IPS-NIHi11 (cell line): ENCODE measurements around the gene MSANTD3.
A peak's percentile ranks its signal among the peaks of the same experiment; 100 is the strongest.

Experiments
- DNase-seq: peaks from one replicate; pipeline ENCODE4 v3.0.0; 2012; ENCODE audit warnings: mixed read lengths, low spot score

The MSANTD3 gene

GRCh38 chr9:100465761-100466160 is 38.8 kb downstream of the MSANTD3 start:
- no peak for DNase-seq

- no peak for DNase-seq
Observed at GRCh38 chr9:100466171-100466828, 39.4 kb downstream of the MSANTD3 start.

DNA sequence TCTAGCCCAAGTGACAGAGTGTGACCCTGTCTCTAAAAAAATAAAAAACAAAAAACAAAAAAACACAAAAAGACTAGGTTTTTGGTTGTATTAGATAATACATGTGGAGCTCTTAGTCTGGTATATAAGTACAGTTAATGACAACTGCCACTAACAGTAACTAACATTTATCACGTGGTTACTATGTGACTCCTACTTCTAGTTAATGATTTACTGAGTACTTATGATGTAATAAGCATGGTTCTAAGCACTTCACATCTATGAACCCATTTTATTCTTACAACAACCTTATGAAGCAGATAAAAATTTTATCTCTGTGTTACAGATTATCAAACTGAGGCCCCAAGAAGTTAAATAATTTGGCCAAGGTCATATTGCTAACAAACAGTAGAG is 39.9 kb downstream of the MSANTD3 start:
- DNase-seq: no peak

DNA sequence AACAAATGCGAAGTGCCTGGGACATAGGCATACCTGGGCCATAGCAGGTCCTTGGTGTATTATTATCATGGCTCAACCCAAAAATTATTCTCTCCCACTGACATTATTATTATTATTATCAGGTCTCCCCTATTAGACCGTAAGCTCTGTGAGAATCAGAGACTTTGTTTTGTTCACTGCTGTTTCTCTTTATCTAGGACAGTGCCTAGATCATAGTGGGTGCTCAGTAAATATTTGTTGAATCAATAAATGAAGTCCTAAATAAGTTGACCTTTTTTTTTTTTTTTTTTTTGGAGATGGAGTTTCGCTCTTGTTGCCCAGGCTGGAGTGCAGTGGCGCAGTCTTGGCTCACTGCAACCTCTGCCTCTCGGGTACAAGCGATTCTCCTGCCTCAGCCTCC is 41.1 kb downstream of the MSANTD3 start:
- DNase-seq: no peak

- no peak for DNase-seq
Observed at GRCh38 chr9:100472268-100472667, 45.3 kb downstream of the MSANTD3 start.

- peak; percentile 97 for DNase-seq
Observed at GRCh38 chr9:100472788-100473275, 45.9 kb downstream of the MSANTD3 start, which contains the start of gene TMEFF1. Gene TMEFF1, plus strand, starts transcription at chr9:100473149. Its CDS starts 396 bp downstream, at chr9:100473545.

- peak; percentile 48 for DNase-seq
Observed at GRCh38 chr9:100473276-100474081, 46.5 kb downstream of the MSANTD3 start.

- peak; percentile 29 for DNase-seq
Observed at GRCh38 chr9:100474082-100474923, 47.4 kb downstream of the MSANTD3 start.

DNA sequence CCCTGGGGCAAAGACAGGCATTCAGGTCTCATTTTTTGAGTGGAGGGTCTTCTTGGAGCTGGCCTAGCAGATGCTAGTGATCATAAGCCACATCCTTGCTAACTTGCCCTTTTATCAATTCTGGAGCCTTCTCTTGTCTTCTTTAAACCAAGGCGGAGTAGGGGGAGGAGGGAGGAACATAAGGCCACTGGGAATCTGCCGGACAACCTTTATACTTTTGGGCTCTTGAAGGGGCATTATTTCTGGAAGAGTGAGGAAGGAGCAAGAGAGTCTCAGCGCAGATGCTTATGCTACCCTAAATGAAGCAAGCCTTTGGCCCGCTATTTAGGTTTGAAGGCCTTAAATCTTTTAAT is 48.0 kb downstream of the MSANTD3 start:
- DNase-seq: no peak

GRCh38 chr9:100477241-100477640 is 50.3 kb downstream of the MSANTD3 start:
- no peak for DNase-seq

DNA sequence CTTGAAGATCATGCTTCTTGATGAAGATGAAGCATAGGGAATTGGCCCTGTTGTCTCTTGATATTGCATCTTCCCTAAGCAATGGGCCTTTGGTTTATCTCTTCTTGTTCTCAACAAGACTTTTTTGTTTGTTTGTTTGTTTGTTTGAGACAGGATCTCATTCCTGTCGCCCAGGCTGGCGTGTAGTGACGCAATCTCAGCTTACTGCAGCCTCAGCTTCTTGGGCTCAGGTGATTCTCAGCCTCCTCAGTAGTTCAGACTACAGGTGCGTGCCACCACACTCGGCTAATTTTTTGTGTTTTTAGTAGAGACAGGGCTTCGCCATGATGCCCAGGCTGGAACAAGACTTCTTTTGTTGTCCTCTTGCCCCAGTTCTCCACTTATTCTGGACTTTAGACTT is 51.2 kb downstream of the MSANTD3 start:
- DNase-seq: no peak

- DNase-seq: no peak
Observed at GRCh38 chr9:100479820-100480219, 52.9 kb downstream of the MSANTD3 start.

DNA sequence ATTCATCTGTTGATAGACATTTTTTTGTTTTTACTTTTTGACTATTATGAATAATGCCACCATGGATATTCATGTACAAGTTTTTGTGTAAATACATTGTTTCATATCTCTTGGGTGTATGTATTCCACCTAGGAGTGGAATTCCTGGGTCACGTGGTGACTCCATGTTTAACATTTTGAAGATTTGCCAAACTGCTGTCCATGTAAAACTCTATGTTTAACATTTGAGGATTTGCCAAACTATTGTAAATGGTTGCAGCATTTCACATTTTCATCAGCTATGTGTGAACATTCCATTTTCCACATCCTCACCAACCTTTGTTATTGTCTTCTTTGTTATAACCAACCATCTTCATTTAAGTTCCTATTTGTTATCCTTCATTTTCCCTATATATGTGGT is 58.3 kb downstream of the MSANTD3 start:
- no peak for DNase-seq

DNA sequence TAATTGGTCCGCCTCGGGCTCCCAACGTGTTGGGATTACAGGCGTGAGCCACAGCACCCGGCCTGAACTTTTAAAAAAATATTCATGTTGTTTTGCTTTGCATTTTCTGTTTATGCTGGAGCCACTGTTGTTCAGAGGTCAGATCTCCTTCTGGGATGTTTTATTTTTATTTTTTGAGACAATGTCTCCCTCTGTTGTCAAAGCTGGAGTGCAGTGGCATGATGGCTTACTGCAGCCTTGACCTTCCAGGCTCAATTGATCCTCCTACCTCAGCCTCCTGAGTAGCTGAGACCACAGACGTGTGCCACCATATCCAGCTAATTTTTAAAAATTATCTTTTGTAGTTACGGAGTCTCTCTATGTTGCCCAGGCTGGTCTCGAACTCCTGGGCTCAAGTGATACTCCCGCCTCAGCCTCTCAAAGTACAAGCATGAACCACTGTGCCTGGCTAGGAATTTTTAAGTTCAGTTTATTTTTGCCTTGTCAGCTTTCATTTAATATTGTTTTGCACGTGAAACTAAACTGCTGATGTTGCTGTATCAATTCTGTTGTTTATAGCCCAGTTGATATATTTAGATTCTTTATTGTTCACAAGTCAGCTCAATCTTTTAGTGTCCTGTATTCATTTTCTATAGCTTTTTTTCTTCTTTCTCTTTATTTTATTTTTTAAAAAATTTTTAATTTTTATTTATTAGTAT is 59.7 kb downstream of the MSANTD3 start:
- no peak for DNase-seq

DNA sequence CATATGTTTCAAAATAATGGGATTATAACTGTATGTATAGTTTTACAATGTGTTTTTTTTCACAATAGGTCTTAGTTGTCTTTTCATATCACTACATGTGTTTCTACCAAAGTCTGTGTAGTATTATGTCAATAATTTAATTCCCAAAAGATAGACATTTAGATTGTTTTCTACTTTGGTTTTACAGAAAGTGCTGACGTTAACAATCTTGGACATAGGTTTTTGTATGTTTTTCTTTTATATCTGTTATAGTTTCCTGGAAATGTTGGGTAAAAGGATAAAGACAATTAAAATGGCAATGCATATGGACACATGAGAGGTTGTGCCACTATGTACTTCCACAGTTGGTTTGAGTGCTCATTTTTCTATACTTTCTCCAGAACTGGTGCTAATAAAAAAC is 61.2 kb downstream of the MSANTD3 start:
- no peak for DNase-seq

DNA sequence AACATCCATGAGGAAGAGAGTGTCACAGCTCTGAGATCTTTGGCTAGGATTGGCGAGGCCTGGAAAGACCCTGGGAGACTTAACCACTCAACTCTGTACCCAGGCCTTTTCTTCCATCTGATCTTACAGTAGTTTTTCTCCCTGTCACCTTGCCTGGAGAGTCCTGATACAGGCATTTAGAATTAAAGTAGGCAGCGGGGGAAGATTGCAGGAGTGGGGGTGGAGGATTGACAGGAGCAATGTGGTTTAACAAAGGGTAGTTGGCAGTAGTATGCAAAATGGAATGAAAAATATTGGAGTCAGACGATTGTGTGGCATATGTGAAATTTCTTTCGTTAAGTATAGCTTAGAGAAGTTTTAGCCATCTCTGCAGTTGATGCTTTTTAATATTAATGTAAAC is 62.9 kb downstream of the MSANTD3 start:
- no peak for DNase-seq

DNA sequence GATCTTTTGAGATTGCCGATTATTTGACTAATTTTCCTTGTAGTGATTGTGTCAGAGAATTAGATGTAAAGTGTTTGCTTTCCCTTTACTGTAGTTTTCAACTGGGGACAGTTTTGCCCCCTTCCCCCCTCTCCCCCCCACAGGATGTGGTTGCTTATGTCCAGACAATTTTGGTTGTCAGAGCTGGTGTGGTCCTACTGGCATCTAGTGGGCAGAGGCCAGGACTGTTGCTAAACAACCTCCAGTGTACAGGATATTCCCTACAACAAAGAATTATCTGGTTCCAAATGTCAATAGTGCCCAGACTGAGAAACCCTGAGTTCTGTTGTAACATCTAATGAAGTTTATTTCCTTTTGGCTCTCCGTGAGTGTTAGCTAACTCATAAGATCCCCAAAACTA is 66.0 kb downstream of the MSANTD3 start:
- DNase-seq: no peak

DNA sequence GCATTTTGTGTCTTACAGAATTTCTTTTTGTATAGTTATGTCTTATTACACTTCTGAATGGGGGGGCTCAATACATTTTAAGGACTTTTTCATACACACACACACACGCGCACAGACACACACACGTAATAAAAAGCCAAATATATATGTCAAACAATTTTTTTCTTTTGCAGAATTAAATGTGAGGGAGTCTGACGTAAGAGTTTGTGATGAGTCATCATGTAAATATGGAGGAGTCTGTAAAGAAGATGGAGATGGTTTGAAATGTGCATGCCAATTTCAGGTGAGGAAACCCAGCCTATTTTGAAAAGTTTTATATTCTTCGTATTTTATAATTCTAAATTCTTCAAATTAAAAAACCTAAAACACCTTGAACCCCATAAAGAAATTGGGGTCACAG is 71.6 kb downstream of the MSANTD3 start:
- DNase-seq: no peak

GRCh38 chr9:100499460-100499859 is 72.5 kb downstream of the MSANTD3 start:
- DNase-seq: no peak

DNA sequence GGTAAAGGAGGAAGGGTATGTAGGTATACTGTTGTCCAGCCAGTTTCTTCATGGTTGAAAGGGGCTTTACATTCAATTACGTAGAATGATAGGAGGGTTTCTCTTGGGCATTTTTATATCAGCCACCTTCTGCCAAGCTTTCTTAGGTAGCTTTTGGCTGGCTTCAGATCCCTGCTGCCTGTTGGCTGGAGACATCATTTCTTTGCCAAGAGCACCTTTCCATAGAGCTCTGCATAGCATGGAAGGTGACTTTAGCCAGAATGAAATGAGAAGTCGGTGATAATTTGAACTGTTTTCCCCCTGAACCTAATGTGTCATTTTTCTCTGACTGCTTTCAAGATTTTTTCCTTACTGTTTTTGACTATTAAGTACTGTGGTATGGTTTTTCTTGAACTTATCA is 72.9 kb downstream of the MSANTD3 start:
- DNase-seq: no peak
